HepG2 (cell line): ENCODE data around the gene TANC2. TPM values are rescaled to one million over a fixed set of nuclear protein-coding genes. Genes with fewer than 3 reads are reported as not detected.

Experiments
- CBFB ChIP-seq: sonication (generic); formaldehyde crosslinking; IDR thresholded peaks from 2 replicates; pipeline ENCODE4 v1.4.0; 2020; ENCODE audit warnings: missing genetic modification reagents
- DMAP1 ChIP-seq: IDR thresholded peaks from 2 replicates; pipeline ENCODE4 v1.6.1; 2016
- FOXK1 ChIP-seq: sonication (generic); formaldehyde crosslinking; IDR thresholded peaks from 2 replicates; pipeline ENCODE4 v1.4.0; 2020; ENCODE audit warnings: low read depth, missing genetic modification reagents, borderline replicate concordance
- GABPB1 ChIP-seq: IDR thresholded peaks from 2 replicates; pipeline ENCODE4 v1.6.1; 2016; ENCODE audit warnings: mild to moderate bottlenecking, missing genetic modification reagents, moderate library complexity, missing compliant biosample characterization
- HOXA7 ChIP-seq: sonication (generic); formaldehyde crosslinking; IDR thresholded peaks from 2 replicates; pipeline ENCODE4 v1.8.1; 2022; ENCODE audit warnings: mild to moderate bottlenecking, missing genetic modification reagents, moderate library complexity
- NCOA1 ChIP-seq: sonication (generic); formaldehyde crosslinking; IDR thresholded peaks from 2 replicates; pipeline ENCODE4 v1.9.0; 2021; ENCODE audit warnings: missing genetic modification reagents
- NFAT5 ChIP-seq: sonication (generic); formaldehyde crosslinking; IDR thresholded peaks from 2 replicates; pipeline ENCODE4 v1.4.0; 2020; ENCODE audit warnings: missing genetic modification reagents
- SALL2 ChIP-seq: sonication (generic); formaldehyde crosslinking; IDR thresholded peaks from 2 replicates; pipeline ENCODE4 v1.8.1; 2023; ENCODE audit warnings: mild to moderate bottlenecking, missing genetic modification reagents, inconsistent platforms
- SMAD1 ChIP-seq: sonication (generic); formaldehyde crosslinking; IDR thresholded peaks from 2 replicates; pipeline ENCODE4 v1.4.0; 2020; ENCODE audit warnings: missing genetic modification reagents, low read depth, mild to moderate bottlenecking, borderline replicate concordance
- SOX6 ChIP-seq, 2 experiments: fragments of 450-650 bp in 1 of 2; sonication (generic) in 1 of 2; formaldehyde crosslinking in 1 of 2; IDR thresholded peaks; 2 replicates each; pipeline versions ENCODE4 v1.4.0 to v1.6.1; 2017 to 2020; ENCODE audit warnings: antibody characterized with exemption in 1 of 2, mild to moderate bottlenecking in 1 of 2, missing genetic modification reagents in 1 of 2
- YEATS4 ChIP-seq: sonication (generic); formaldehyde crosslinking; IDR thresholded peaks from 2 replicates; pipeline ENCODE4 v1.4.0; 2020; ENCODE audit warnings: missing genetic modification reagents, borderline replicate concordance
- ZBTB38 ChIP-seq: sonication (generic); formaldehyde crosslinking; IDR thresholded peaks from 2 replicates; pipeline ENCODE4 v1.5.1; 2020; ENCODE audit warnings: mild to moderate bottlenecking, missing genetic modification reagents
- ZC3H13 ChIP-seq: sonication (generic); formaldehyde crosslinking; IDR thresholded peaks from 2 replicates; pipeline ENCODE4 v1.8.1; 2023; ENCODE audit warnings: mild to moderate bottlenecking, missing genetic modification reagents, moderate library complexity
- ZNF570 ChIP-seq: sonication (generic); formaldehyde crosslinking; IDR thresholded peaks from 2 replicates; pipeline ENCODE4 v1.4.0; 2020; ENCODE audit warnings: mild to moderate bottlenecking, missing genetic modification reagents, borderline replicate concordance
- polyA plus RNA-seq, 8 experiments: library from polyadenylated mRNA; depleted of rRNA in 3 of 8; stranded (reverse) in 7 of 8; unstranded in 1 of 8; fragments of >200 nt; fragmentation: Illumina TruSeq in 4 of 8; extraction: Trizol in 4 of 8; gene quantifications; 2 replicates each; pipeline versions ENCODE4 v1.2.1 to v1.2.3, GENCODE V29; 2011 to 2016; ENCODE audit warnings: low read depth in 4 of 8, missing spikeins in 1 of 8, mixed read lengths in 1 of 8; ENCODE audit not compliant: insufficient read depth in 1 of 8
- total RNA-seq, 5 experiments: library from RNA; depleted of rRNA; stranded (reverse); fragments of >200 nt; fragmentation: Illumina TruSeq; extraction: Trizol; gene quantifications; 2 replicates each; pipeline ENCODE4 v1.2.3, GENCODE V29; 2016; ENCODE audit warnings: low read depth in 1 of 5
- TF ChIP-seq, protein P1 (sequence below): sonication (generic); formaldehyde crosslinking; IDR thresholded peaks from 2 replicates; pipeline ENCODE4 v1.5.1; 2020; ENCODE audit warnings: mild to moderate bottlenecking, moderate library complexity, missing genetic modification reagents
- TF ChIP-seq, protein P2 (sequence below), 2 experiments: sonication (generic) in 1 of 2; formaldehyde crosslinking in 1 of 2; IDR thresholded peaks; 2 replicates each; pipeline versions ENCODE4 v1.4.0 to v1.6.1; 2016 to 2020; ENCODE audit warnings: borderline replicate concordance in 1 of 2, low read depth in 1 of 2, mild to moderate bottlenecking in 1 of 2, missing genetic modification reagents in 1 of 2

TANC2 gene
- total and polyA plus RNA-seq, 2 of the 13 experiments (the other 11 are each of a cell fraction or from before 2014, with no cell fraction given), result 0.08 to 0.20 TPM

GRCh38 chr17:62965686-62966425 is at the start of gene TANC2 (continued):
- TF ChIP-seq, protein P1, sequence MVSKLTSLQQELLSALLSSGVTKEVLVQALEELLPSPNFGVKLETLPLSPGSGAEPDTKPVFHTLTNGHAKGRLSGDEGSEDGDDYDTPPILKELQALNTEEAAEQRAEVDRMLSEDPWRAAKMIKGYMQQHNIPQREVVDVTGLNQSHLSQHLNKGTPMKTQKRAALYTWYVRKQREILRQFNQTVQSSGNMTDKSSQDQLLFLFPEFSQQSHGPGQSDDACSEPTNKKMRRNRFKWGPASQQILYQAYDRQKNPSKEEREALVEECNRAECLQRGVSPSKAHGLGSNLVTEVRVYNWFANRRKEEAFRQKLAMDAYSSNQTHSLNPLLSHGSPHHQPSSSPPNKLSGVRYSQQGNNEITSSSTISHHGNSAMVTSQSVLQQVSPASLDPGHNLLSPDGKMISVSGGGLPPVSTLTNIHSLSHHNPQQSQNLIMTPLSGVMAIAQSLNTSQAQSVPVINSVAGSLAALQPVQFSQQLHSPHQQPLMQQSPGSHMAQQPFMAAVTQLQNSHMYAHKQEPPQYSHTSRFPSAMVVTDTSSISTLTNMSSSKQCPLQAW (CRISPR knock-in tag), result no peak
- TF ChIP-seq FOXK1, result no peak
- no peak for TF ChIP-seq ZBTB38 (CRISPR knock-in tag)
- TF ChIP-seq SMAD1 (CRISPR knock-in tag), result no peak
- 0 out of 2 replicates have a peak, but pooled peaks have one; percentile 12 for TF ChIP-seq CBFB
- no peak for TF ChIP-seq NCOA1 (CRISPR knock-in tag)
- peak; percentile 44; the same call in 1 of the 2 replicates for TF ChIP-seq GABPB1 (CRISPR knock-in tag)
- no peak for TF ChIP-seq YEATS4 (CRISPR knock-in tag)
- no peak for TF ChIP-seq ZNF570 (CRISPR knock-in tag)
- no peak for TF ChIP-seq DMAP1 (CRISPR knock-in tag)
- TF ChIP-seq NFAT5 (CRISPR knock-in tag), result no peak
- TF ChIP-seq SALL2 (CRISPR knock-in tag), result peak; percentile 74; the same call in 1 of the 2 replicates
- no peak for TF ChIP-seq SOX6 (IDR thresholded peaks at IDR 0.05)
- 0 out of 2 replicates have a peak, but pooled peaks have one; percentile 19 for TF ChIP-seq SOX6 (CRISPR knock-in tag; IDR thresholded peaks at IDR 0.05)
- TF ChIP-seq, protein P2, sequence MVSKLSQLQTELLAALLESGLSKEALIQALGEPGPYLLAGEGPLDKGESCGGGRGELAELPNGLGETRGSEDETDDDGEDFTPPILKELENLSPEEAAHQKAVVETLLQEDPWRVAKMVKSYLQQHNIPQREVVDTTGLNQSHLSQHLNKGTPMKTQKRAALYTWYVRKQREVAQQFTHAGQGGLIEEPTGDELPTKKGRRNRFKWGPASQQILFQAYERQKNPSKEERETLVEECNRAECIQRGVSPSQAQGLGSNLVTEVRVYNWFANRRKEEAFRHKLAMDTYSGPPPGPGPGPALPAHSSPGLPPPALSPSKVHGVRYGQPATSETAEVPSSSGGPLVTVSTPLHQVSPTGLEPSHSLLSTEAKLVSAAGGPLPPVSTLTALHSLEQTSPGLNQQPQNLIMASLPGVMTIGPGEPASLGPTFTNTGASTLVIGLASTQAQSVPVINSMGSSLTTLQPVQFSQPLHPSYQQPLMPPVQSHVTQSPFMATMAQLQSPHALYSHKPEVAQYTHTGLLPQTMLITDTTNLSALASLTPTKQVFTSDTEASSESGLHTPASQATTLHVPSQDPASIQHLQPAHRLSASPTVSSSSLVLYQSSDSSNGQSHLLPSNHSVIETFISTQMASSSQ (IDR thresholded peaks at IDR 0.05; ENCODE audit: low read depth), result no peak
- TF ChIP-seq, protein P2 (CRISPR knock-in tag; IDR thresholded peaks at IDR 0.05; ENCODE audit: borderline replicate concordance), result no peak
- TF ChIP-seq ZC3H13 (CRISPR knock-in tag), result no peak
- no peak for TF ChIP-seq HOXA7 (CRISPR knock-in tag)
